Fibroblast of skin of right quadriceps (primary cell): Measurements from ENCODE around the gene MED13L.

ENCODE experiments used
- DNase-seq: peaks from one replicate; pipeline ENCODE4 v3.0.0-alpha.2; 2013

MED13L gene

DNA sequence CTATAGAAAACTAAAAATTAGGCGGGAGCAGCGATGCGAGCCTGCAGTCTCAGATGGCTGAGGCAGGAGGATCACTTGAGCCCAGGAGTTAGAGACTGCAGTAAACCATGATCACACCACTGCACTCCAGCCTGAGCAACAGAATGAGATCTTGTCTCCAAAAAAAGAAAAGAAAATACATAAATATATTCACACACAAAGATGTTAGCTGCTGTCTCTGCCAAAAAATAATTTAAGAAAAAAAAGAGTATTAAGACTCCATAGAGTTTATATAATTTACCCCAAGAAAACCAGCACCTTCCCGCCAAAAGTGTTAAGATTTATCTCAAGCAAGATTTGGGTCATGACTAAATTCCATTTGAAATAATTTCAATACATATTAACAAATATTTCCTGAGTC, 102.6 kb downstream of the MED13L start:
- DNase-seq = no peak

- no peak for DNase-seq
Observed at GRCh38 chr12:116174006-116174405, 103.5 kb downstream of the MED13L start.

- DNase-seq = no peak
Observed at GRCh38 chr12:116172224-116172849, 105.2 kb downstream of the MED13L start.

GRCh38 chr12:116171549-116171948, 105.9 kb downstream of the MED13L start:
- DNase-seq = peak; percentile 28

DNA sequence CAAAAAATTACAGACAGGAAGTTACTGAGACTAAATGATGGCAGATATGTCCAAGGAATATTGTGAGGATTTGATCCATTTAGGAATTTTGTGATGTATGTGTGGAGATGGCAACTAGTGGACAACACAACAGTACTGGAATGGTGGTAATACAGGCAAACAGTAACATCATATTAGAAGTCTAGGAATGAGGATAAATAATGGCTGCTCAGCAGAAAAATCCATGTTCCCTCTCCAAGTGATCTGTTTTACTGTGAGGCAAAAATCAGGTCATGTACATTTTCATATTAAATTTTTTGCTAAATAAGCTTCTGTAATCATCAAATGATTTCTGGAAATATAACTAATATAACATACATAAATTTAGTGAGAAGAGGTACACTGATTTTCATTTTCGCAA, 108.4 kb downstream of the MED13L start:
- DNase-seq = no peak

- DNase-seq = no peak
Observed at GRCh38 chr12:116166306-116166705, 111.2 kb downstream of the MED13L start.

DNA sequence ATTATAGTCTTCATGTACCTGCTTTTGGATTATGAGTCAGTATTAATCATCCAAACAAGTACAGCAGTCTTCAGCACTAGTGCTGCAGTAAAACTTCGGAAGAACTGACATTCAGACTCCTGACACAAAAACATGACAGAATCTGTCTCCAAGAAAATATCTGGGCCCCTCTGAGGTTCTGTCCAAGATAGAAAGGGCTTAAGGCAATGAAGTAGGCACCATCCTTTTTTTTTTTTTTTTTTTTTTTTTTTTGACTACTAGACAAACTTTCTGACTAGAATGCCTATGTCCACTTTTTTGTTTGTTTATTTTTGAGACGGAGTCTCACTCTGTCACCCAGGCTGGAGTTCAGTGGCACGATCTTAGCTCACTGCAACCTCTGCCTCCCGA, 112.5 kb downstream of the MED13L start:
- peak; percentile 32 for DNase-seq

DNA sequence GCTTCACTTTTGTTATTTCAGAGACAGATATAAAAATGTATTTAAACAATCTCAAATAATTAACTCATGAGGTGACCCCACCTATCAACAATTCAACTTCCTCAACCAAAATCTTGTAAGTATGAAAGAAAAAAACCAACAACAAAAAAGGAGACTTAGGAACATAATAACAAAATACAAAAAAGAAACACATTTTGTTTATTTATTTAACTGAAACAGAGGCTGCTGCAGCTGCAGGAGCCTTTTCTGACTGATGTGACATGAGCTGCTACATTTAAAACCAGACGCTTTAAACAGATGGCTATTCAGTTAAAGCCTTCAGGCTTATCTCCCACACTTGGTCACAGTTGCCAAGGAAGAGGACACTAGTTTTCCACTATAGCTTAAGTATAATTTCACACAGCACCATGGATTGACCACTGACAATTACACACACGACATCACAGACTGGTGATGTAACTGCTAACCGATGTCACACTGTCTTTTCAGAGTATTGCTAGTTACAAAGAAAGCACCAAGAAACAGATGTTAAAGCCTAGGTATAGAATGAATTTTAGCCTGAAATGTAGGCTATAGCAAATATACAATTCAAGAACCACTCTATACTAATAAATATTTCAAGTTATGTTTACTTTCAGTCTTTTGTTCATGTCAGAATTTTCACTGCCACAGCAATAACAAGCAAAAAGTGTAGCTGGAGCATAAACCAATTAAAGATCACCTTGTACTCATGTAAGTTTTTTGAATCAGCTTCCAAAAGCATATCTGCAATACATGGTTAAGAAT, 113.0 kb downstream of the MED13L start:
- no peak for DNase-seq

- no peak for DNase-seq
Observed at GRCh38 chr12:116162071-116162470, 115.4 kb downstream of the MED13L start.

- DNase-seq = no peak
Observed at GRCh38 chr12:116161588-116161987, 115.9 kb downstream of the MED13L start.

DNA sequence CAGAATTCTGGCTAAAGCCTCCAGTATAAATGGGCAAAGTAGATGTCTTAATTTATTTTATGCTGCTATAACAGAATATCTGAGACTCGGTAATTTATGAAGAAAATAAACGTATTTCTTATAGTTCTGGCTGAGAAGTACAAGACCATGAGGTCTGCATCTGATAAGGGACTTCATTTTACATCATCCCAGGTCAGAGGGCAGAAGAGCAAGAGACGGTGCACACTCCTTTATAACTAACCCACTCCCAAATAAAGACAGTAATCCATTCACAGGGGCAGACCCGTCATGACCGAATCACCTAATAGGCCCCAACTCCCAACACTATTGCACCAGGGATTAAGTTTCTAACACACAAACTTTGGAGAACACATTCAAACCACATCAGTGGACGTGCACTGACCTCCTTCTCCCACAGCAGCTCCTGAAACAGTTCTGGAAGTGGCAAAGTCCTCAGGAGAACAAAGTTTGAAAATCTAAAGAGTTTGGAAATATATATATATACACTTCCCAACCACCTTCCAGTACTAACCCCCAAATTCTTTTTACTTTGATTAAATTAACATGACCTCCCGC, 116.5 kb downstream of the MED13L start:
- no peak for DNase-seq

DNA sequence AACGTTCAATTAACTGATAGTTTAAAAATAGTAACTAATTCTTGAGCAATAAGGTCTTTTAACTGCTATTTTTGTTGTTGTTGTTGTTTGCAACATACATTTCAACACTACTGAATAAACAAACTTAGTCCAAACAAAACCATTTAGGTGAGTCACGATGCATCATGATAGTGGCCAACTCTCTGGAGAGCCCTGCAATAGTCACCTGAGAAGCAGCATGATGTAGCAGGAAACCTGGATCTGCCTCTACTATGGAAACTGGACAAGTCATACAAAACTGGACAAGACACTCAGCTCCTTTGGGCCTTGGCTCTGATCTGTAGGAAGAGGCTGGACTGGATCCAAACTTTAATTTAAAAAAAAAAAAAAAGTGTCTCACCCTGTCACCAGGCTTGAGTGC, 117.3 kb downstream of the MED13L start:
- DNase-seq = no peak

DNA sequence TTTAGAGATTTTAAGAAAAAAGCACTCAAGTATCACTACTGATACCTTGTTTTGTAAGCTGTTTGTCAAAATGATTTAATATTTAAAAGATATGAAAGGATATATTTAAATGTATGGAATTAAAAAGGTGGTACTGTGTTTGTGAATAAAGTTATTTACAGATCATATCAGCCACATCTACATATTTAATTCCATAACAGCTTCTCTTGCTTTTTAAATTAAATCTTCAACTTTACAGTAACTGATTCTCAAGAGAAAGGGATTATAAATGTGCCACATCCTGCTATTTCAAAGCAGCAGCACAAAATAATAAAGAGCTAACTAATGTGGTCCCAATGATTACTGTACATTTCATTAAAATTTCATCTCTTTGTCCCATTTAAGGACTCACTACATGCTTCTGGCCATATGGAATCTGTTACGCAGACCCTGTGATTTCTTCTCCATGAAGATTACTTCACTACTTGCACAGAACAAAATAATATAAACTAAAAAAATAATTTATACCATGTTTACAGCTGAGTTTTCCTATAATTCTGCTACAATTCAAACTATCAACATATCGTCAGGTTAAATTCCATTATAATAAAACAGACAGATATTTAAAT, 117.8 kb downstream of the MED13L start:
- no peak for DNase-seq

DNA sequence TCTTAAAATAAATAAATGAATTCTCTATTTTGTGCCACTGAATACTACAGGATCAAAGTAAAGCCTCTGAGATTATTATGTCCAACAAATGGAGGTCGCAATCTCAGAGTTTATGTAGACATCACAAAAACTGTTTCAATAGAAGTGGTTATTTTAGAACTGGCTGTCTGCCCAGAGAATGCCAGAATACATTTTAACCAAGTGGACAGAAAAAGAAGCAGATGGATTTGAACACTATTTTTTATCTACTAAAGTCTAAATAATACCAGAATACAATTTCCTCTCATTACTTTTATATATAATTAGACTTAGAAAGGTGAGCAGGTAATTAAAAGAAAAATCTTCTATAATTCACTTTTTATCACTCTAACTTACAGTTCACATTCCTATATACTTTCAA, 118.3 kb downstream of the MED13L start:
- DNase-seq = peak; percentile 72

DNA sequence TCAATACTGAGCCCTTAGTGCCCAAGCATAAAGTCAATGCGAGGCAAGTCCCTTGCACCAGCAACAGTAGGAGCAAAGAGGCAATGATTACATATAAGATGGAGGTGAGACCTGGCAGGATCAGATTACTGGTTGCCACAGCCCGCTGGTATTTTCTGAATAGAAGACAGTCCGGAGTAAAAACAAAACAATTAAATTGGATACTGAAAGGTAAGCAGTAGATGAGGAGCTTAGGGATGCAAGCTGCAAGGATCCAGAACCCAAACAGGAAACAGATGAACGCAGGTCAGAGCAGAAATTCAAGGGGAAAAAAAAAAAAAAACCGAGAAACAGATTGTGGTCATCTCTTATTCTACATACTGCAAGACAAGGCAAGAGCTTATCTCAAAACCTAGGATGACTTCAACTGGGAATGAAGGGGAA, 119.6 kb downstream of the MED13L start:
- no peak for DNase-seq

- DNase-seq = no peak
Observed at GRCh38 chr12:116156614-116157013, 120.9 kb downstream of the MED13L start.

- DNase-seq = no peak
Observed at GRCh38 chr12:116155383-116155782, 122.1 kb downstream of the MED13L start.

- DNase-seq = no peak
Observed at GRCh38 chr12:116153983-116154382, 123.5 kb downstream of the MED13L start.

DNA sequence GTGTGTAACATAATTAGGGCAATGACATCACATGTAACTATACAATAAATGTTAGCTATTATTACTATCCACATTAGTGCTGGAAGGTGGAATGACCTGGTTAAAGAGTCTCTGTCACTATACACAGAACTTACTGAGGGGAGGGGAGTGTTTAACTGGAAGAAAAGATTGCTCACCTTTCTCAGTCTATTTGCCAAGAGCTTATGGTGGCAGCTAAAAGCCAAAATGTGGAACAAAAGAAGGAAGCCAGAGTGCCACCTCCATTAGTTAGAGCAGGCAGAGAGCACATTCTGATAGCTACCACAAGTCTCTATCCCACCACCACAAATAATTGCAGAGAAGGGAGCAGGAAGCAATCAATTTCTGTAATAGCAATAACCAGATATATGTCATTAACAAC, 124.4 kb downstream of the MED13L start:
- DNase-seq = no peak

GRCh38 chr12:116152268-116152667, 125.2 kb downstream of the MED13L start:
- peak; percentile 83 for DNase-seq

GRCh38 chr12:116150452-116150851, 127.0 kb downstream of the MED13L start:
- DNase-seq = no peak

GRCh38 chr12:116150001-116150400, 127.5 kb downstream of the MED13L start:
- no peak for DNase-seq

GRCh38 chr12:116148844-116149243, 128.6 kb downstream of the MED13L start:
- no peak for DNase-seq

GRCh38 chr12:116146386-116146785, 131.1 kb downstream of the MED13L start:
- no peak for DNase-seq
